Erythroblast (primary cell): ENCODE measurements around the gene CD4.

Source experiments
- DNase-seq, 2 experiments: peaks; one replicate each; lab custom pipeline; 2025; lab: John Stamatoyannopoulos, UW
- GATA1 ChIP-seq: IDR thresholded peaks from 2 replicates; pipeline ENCODE4 v1.6.1; 2011; ENCODE audit warnings: low read depth, mild to moderate bottlenecking, control low read depth, low read length, moderate library complexity
- POLR2A ChIP-seq: IDR thresholded peaks from 2 replicates; pipeline ENCODE4 v1.6.1; 2011; ENCODE audit warnings: mild to moderate bottlenecking, low read length

Gene CD4

GRCh38 chr12:6840761-6841515, 51.6 kb downstream of the CD4 start, which contains the start of gene GNB3:
TSS of gene GNB3 (plus strand) at chr12:6840925. CDS start at chr12:6841288, 363 bp downstream.
- TF ChIP-seq POLR2A = no peak
- no peak for TF ChIP-seq GATA1
- no peak for DNase-seq

GRCh38 chr12:6842075-6842474, 52.7 kb downstream of the CD4 start:
- DNase-seq = no peak
- TF ChIP-seq GATA1 (no peak), POLR2A (no peak)

- DNase-seq = peak; percentile 34 to 55
- TF ChIP-seq POLR2A (no peak), GATA1 (no peak)
Measured at GRCh38 chr12:6843118-6843902, 54.0 kb downstream of the CD4 start.

GRCh38 chr12:6845395-6845794, 56.1 kb downstream of the CD4 start:
- DNase-seq = no peak
- TF ChIP-seq GATA1 = no peak
- TF ChIP-seq POLR2A = no peak

- no peak for DNase-seq
- TF ChIP-seq POLR2A (no peak), GATA1 (no peak)
Measured at GRCh38 chr12:6846316-6846869, 57.1 kb downstream of the CD4 start.

- DNase-seq = no peak
- no peak for TF ChIP-seq GATA1
- TF ChIP-seq POLR2A = no peak
Measured at GRCh38 chr12:6847676-6848075, 58.3 kb downstream of the CD4 start.

- TF ChIP-seq GATA1 = no peak
- no peak for TF ChIP-seq POLR2A
- peak in 1 of 2 experiments; percentile 18 for DNase-seq
Measured at GRCh38 chr12:6849427-6849826, 60.1 kb downstream of the CD4 start.

- no peak for DNase-seq
- no peak for TF ChIP-seq POLR2A
- TF ChIP-seq GATA1 = no peak
Measured at GRCh38 chr12:6849976-6850560, 60.7 kb downstream of the CD4 start.

- no peak for DNase-seq
- TF ChIP-seq POLR2A = no peak
- no peak for TF ChIP-seq GATA1
Measured at GRCh38 chr12:6850796-6851152, 61.4 kb downstream of the CD4 start.

- TF ChIP-seq GATA1 = no peak
- peak; percentile 100 for TF ChIP-seq POLR2A
Measured at GRCh38 chr12:6851153-6851920, 62.0 kb downstream of the CD4 start, which contains the start of gene CDCA3. TSS of gene CDCA3 (minus strand) at chr12:6851286. CDS start at chr12:6850952, 334 bp downstream.

GRCh38 chr12:6851921-6852650, 62.8 kb downstream of the CD4 start, which contains the start of gene USP5:
TSS of gene USP5 (plus strand) at chr12:6852150. CDS start at chr12:6852180, 30 bp downstream.
- DNase-seq = peak; percentile 99 to 100
- TF ChIP-seq GATA1 (no peak), POLR2A (peak; percentile 11)

More at GRCh38 chr12:6851153-6851920, 62.0 kb downstream of the CD4 start, which contains the start of gene CDCA3:
- peak; percentile 99 to 100 for DNase-seq

GRCh38 chr12:6852651-6853354, 63.5 kb downstream of the CD4 start:
- TF ChIP-seq GATA1 (no peak), POLR2A (peak; percentile 29)
- peak; percentile 95 to 96 for DNase-seq
